ENCODE data around the gene GALNT8. TPM values are rescaled to one million over a fixed set of nuclear protein-coding genes. Genes with fewer than 3 reads are reported as not detected.

Gene GALNT8
- total and polyA plus RNA-seq, 2 experiments from 2014 or later: 3.8 to 7.7 TPM

DNA sequence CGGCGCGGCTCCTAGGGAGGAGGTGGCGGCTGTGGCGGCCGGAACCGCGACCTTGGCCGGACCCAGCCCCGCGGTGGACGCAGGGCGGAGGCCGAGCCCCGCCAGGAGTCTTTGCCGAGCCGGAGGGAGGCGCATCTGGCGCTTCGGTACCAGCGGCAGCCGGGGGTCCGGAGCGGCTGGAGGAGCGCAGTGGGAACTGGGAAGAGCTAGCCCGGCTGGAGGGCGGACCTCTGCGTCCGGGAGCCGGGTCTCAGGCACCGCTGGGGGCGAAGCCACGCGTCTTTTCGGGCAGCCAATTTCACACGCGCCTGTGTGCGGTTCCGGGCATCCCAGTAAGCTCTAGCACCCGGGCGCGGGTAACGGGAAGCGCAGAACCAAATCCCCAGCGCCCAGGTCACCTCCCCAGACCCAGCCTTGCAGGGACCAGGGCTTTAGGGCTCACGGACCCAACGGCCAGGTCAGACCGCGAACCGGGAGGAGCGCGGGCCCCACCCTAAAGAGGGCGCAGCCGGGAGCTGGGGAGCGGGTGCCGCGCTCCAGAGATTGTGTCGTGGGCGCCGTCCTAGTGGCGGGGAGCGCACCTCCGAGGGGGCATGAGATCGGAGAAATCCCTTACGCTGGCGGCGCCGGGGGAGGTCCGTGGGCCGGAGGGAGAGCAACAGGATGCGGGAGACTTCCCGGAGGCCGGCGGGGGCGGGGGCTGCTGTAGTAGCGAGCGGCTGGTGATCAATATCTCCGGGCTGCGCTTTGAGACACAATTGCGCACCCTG lies 89.4 kb downstream of the GALNT8 start (continued):
- TF ChIP-seq, protein P1, sequence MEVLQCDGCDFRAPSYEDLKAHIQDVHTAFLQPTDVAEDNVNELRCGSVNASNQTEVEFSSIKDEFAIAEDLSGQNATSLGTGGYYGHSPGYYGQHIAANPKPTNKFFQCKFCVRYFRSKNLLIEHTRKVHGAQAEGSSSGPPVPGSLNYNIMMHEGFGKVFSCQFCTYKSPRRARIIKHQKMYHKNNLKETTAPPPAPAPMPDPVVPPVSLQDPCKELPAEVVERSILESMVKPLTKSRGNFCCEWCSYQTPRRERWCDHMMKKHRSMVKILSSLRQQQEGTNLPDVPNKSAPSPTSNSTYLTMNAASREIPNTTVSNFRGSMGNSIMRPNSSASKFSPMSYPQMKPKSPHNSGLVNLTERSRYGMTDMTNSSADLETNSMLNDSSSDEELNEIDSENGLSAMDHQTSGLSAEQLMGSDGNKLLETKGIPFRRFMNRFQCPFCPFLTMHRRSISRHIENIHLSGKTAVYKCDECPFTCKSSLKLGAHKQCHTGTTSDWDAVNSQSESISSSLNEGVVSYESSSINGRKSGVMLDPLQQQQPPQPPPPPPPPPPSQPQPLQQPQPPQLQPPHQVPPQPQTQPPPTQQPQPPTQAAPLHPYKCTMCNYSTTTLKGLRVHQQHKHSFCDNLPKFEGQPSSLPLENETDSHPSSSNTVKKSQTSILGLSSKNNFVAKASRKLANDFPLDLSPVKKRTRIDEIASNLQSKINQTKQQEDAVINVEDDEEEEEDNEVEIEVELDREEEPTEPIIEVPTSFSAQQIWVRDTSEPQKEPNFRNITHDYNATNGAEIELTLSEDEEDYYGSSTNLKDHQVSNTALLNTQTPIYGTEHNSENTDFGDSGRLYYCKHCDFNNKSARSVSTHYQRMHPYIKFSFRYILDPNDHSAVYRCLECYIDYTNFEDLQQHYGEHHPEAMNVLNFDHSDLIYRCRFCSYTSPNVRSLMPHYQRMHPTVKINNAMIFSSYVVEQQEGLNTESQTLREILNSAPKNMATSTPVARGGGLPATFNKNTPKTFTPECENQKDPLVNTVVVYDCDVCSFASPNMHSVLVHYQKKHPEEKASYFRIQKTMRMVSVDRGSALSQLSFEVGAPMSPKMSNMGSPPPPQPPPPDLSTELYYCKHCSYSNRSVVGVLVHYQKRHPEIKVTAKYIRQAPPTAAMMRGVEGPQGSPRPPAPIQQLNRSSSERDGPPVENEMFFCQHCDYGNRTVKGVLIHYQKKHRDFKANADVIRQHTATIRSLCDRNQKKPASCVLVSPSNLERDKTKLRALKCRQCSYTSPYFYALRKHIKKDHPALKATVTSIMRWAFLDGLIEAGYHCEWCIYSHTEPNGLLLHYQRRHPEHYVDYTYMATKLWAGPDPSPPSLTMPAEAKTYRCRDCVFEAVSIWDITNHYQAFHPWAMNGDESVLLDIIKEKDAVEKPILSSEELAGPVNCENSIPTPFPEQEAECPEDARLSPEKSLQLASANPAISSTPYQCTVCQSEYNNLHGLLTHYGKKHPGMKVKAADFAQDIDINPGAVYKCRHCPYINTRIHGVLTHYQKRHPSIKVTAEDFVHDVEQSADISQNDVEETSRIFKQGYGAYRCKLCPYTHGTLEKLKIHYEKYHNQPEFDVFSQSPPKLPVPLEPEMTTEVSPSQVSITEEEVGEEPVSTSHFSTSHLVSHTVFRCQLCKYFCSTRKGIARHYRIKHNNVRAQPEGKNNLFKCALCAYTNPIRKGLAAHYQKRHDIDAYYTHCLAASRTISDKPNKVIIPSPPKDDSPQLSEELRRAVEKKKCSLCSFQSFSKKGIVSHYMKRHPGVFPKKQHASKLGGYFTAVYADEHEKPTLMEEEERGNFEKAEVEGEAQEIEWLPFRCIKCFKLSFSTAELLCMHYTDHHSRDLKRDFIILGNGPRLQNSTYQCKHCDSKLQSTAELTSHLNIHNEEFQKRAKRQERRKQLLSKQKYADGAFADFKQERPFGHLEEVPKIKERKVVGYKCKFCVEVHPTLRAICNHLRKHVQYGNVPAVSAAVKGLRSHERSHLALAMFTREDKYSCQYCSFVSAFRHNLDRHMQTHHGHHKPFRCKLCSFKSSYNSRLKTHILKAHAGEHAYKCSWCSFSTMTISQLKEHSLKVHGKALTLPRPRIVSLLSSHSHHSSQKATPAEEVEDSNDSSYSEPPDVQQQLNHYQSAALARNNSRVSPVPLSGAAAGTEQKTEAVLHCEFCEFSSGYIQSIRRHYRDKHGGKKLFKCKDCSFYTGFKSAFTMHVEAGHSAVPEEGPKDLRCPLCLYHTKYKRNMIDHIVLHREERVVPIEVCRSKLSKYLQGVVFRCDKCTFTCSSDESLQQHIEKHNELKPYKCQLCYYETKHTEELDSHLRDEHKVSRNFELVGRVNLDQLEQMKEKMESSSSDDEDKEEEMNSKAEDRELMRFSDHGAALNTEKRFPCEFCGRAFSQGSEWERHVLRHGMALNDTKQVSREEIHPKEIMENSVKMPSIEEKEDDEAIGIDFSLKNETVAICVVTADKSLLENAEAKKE (CRISPR knock-in tag; IDR thresholded peaks at IDR 0.05): no peak
- TF ChIP-seq EZH2 (IDR thresholded peaks at IDR 0.05; ENCODE audit: low read depth, unreplicated experiment): no peak
- no peak for TF ChIP-seq JUNB (IDR thresholded peaks at IDR 0.05; ENCODE audit: unreplicated experiment)
- TF ChIP-seq CREB1 (CRISPR knock-in tag; IDR thresholded peaks at IDR 0.05; ENCODE audit: low read depth): no peak
- no peak for TF ChIP-seq ZNF331 (CRISPR knock-in tag; IDR thresholded peaks at IDR 0.05; ENCODE audit: low read depth)
- TF ChIP-seq ZNF114 (CRISPR knock-in tag; IDR thresholded peaks at IDR 0.05): no peak
- no peak for TF ChIP-seq NANOG (IDR thresholded peaks at IDR 0.05; ENCODE audit: borderline replicate concordance)
- no peak for TF ChIP-seq STAT1 (IDR thresholded peaks at IDR 0.05; ENCODE audit: unreplicated experiment)
- no peak for TF ChIP-seq EZH2phosphoT487 (IDR thresholded peaks at IDR 0.05; ENCODE audit: unreplicated experiment)
- TF ChIP-seq POLR2AphosphoS5 (IDR thresholded peaks at IDR 0.05; ENCODE audit: low read depth): no peak
